Measurements from ENCODE around the gene SCEL.

The SCEL gene

DNA sequence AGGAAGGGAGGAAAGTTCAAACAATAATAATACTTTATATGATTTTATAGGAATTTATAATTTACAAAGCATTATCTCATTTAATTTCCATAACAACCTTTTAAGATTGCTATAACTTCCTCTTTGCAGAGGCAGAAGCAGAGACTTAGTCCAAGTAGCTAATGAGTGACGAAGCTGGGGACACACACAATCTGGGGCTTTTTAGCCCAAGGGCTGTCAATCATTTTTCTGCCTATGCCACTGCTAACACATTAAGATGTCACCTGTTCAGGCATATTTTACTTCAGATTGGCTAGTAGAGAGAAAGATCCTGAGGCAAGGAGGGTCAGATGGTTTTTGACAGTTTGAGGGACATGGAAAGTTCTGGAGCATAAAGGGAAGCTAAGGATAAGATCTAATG is 12.6 kb downstream of the SCEL start:
- DNase-seq (ENCODE audit: low read depth) = no peak
- TF ChIP-seq, protein P1, sequence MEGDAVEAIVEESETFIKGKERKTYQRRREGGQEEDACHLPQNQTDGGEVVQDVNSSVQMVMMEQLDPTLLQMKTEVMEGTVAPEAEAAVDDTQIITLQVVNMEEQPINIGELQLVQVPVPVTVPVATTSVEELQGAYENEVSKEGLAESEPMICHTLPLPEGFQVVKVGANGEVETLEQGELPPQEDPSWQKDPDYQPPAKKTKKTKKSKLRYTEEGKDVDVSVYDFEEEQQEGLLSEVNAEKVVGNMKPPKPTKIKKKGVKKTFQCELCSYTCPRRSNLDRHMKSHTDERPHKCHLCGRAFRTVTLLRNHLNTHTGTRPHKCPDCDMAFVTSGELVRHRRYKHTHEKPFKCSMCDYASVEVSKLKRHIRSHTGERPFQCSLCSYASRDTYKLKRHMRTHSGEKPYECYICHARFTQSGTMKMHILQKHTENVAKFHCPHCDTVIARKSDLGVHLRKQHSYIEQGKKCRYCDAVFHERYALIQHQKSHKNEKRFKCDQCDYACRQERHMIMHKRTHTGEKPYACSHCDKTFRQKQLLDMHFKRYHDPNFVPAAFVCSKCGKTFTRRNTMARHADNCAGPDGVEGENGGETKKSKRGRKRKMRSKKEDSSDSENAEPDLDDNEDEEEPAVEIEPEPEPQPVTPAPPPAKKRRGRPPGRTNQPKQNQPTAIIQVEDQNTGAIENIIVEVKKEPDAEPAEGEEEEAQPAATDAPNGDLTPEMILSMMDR (IDR thresholded peaks at IDR 0.05; ENCODE audit: low read length, missing control alignments) = no peak
- H3K4me3 ChIP-seq (replicated peaks; ENCODE audit: low read depth, low read length) = no peak overlapping the region

DNA sequence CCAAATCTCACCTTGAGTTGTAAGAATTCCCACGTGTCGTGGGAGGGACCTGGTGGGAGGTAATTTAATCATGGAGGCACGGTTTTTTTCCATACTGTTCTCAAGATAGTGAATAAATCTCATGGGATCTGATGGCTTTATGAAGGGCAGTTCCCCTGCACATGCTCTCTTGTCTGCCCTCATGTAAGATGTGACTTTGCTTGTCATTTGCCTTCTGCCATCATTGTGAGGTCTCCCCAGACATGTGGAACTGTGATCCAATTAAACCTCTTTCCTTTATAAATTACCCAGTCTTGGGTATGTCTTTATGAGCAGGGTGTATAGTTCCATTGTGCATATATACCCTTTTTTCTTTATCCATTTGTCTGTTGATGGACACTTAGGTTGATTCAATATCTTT is 13.1 kb downstream of the SCEL start:
- no peak overlapping the region for H3K4me3 ChIP-seq (replicated peaks; ENCODE audit: low read depth, low read length)
- no peak for DNase-seq (ENCODE audit: low read depth)
- TF ChIP-seq, protein P1 (IDR thresholded peaks at IDR 0.05; ENCODE audit: low read length, missing control alignments) = no peak

DNA sequence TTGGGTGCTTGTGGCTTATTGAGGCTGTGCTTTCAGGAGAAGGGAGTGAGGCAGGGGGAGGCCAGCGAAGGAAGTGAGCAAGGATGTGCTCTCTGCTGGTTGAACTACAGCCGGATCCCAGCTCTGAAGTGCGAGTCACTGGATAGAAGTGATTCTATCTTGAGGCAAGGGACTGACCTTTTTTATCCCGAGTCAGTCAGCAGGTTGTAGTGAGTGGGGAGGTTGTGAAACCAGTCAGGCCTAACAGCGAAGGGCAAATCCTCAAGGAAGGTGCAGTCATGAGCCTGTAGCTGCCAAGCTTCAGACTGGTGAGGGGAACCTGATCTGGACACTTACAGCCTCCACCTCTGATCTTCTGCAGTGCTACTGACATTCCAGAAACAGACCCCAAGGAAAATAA is 18.6 kb downstream of the SCEL start:
- H3K4me3 ChIP-seq (replicated peaks; ENCODE audit: low read depth, low read length) = no peak overlapping the region
- no peak for DNase-seq (ENCODE audit: low read depth)
- TF ChIP-seq, protein P1 (IDR thresholded peaks at IDR 0.05; ENCODE audit: low read length, missing control alignments) = no peak

DNA sequence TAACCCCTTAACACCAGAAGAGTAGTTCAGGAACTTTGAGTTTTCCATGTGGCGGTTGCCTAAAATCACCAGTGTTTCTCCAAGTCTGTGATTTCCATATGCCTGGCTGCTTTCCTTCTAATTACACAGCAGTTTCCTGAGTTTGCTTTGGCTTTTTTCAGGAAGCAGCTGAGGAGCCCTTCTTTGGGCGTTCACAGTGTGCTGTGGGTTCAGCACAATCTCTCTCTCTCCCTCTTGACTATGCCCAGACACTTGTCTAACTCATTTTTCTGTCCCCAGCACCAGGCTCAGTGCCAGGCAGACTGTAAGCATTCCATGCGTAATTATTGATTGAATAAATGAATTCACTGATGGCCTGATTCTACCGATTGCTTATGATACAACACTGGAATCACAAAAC is 19.7 kb downstream of the SCEL start:
- H3K4me3 ChIP-seq (replicated peaks; ENCODE audit: low read depth, low read length) = no peak overlapping the region
- no peak for DNase-seq (ENCODE audit: low read depth)
- TF ChIP-seq, protein P1 (IDR thresholded peaks at IDR 0.05; ENCODE audit: low read length, missing control alignments) = no peak

DNA sequence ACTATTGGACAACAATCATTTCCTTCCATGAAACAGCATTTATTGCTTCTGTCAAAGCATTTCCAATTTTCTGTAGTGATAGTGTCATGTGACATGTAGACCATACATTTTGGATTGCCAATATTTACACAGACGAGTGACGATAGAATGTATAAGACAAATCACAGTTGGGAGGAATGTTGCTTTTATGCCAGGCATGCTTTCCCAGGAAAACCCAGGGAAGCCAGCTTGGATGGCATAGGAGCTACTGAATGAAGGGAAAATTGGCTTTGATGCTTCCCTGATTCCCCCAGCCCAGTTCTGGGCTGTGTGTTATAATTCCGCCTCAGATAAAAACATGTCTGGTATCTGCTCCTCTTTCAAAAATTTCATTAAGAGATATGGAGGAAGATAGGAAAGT is 22.5 kb downstream of the SCEL start:
- no peak for DNase-seq (ENCODE audit: low read depth)
- TF ChIP-seq, protein P1 (IDR thresholded peaks at IDR 0.05; ENCODE audit: low read length, missing control alignments) = no peak
- H3K4me3 ChIP-seq (replicated peaks; ENCODE audit: low read depth, low read length) = no peak overlapping the region

DNA sequence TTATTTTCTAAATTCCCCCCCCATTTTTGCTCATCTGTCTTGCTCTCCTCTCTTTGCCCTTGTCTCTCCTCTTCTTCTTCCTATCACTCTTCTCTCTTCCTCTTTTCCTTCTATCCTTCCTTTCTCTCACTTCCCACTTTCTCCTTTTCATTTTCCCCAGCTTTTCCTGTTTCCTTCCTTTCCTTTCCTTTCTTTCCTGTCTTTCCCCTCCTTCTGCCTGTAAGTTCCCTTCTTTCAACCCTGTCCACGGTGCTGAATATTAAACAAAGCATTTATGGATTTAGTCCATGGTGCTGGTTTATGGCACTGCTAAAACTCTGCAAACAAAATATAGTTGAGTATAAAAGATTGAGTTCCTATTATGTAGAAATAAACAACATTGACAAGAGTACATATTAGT is 27.6 kb downstream of the SCEL start:
- H3K4me3 ChIP-seq (replicated peaks; ENCODE audit: low read depth, low read length) = no peak overlapping the region
- TF ChIP-seq, protein P1 (IDR thresholded peaks at IDR 0.05; ENCODE audit: low read length, missing control alignments) = no peak
- peak; percentile 58 for DNase-seq (ENCODE audit: low read depth)

DNA sequence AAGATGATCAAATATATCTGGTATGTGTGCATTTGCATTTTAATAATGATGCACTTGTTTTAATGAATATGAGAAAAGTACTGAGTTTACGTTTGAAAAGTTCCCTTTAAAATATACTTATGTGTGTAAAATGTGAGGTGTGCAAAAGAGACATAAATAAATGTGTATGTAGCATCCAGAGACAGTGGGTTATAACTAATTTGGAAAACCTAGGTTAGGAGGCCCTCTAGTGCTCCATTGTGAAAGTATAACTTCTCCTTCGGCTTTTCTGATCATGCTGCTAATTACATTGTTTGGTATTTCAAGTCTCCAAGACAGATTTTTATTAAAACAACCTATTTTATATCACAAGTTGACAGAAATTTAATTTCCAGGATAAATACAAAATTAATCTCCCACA is 30.1 kb downstream of the SCEL start:
- no peak overlapping the region for H3K4me3 ChIP-seq (replicated peaks; ENCODE audit: low read depth, low read length)
- DNase-seq (ENCODE audit: low read depth) = peak; percentile 61
- TF ChIP-seq, protein P1 (IDR thresholded peaks at IDR 0.05; ENCODE audit: low read length, missing control alignments) = peak; percentile 60

Data from fibroblast of pulmonary artery (primary cell).